Mesenchymal stem cell (in vitro differentiated cells and primary cell): ENCODE data around the gene CLEC20A.

ENCODE experiments used
- DNase-seq: peaks from one replicate; pipeline ENCODE4 v3.0.0-alpha.2; 2013
- H2AFZ ChIP-seq: one replicate; pipeline ENCODE4 v1.6.1; 2013; ENCODE audit warnings: low read depth, mild to moderate bottlenecking, control low read depth, inconsistent platforms, low read length, moderate library complexity
- H2AK5ac ChIP-seq: 2 replicates; pipeline ENCODE4 v1.6.1; 2013; ENCODE audit warnings: low read length, moderate library complexity, mild to moderate bottlenecking, inconsistent platforms; ENCODE audit not compliant: severe bottlenecking
- H2BK120ac ChIP-seq: one replicate; pipeline ENCODE4 v1.6.1; 2013; ENCODE audit warnings: low read depth, mild to moderate bottlenecking, inconsistent platforms, low read length, moderate library complexity
- H2BK12ac ChIP-seq, 2 experiments: one replicate each; pipeline ENCODE4 v1.6.1; 2013; ENCODE audit warnings: inconsistent platforms in 2 of 2, low read length in 2 of 2, mild to moderate bottlenecking in 2 of 2, moderate library complexity in 2 of 2, control low read depth in 1 of 2
- H2BK15ac ChIP-seq: one replicate; pipeline ENCODE4 v1.6.1; 2013; ENCODE audit warnings: mild to moderate bottlenecking, low read depth, inconsistent platforms; ENCODE audit not compliant: poor library complexity, severe bottlenecking
- H2BK5ac ChIP-seq: 2 replicates; pipeline ENCODE4 v1.6.1; 2013; ENCODE audit warnings: low read depth, mild to moderate bottlenecking, low read length, control low read depth, inconsistent platforms; ENCODE audit not compliant: poor library complexity, severe bottlenecking
- H3K14ac ChIP-seq, 2 experiments: one replicate each; pipeline ENCODE4 v1.6.1; 2013; ENCODE audit warnings: inconsistent platforms in 2 of 2, low read length in 2 of 2, control low read depth in 1 of 2, mild to moderate bottlenecking in 1 of 2, moderate library complexity in 1 of 2
- H3K18ac ChIP-seq, 2 experiments: one replicate each; pipeline ENCODE4 v1.6.1; 2013; ENCODE audit warnings: inconsistent platforms in 2 of 2, low read length in 2 of 2, control low read depth in 1 of 2, low read depth in 1 of 2, mild to moderate bottlenecking in 1 of 2
- H3K23ac ChIP-seq, 2 experiments: one replicate each; pipeline ENCODE4 v1.6.1; 2013; ENCODE audit warnings: inconsistent platforms in 2 of 2, low read length in 2 of 2, mild to moderate bottlenecking in 2 of 2, moderate library complexity in 2 of 2, control low read depth in 1 of 2
- H3K27ac ChIP-seq: 2 replicates; pipeline ENCODE4 v1.5.1; 2013; ENCODE audit warnings: mild to moderate bottlenecking, moderate library complexity, low read length, control low read depth, inconsistent platforms; ENCODE audit not compliant: poor library complexity, severe bottlenecking
- H3K27me3 ChIP-seq, 2 experiments: 2 replicates each; pipeline versions ENCODE4 v1.6.1 to v1.7.0; 2013; ENCODE audit warnings: low read length in 2 of 2, mild to moderate bottlenecking in 2 of 2, moderate library complexity in 2 of 2, control low read depth in 1 of 2, inconsistent platforms in 1 of 2; ENCODE audit not compliant: control insufficient read depth in 1 of 2, insufficient read depth in 1 of 2
- H3K36me3 ChIP-seq, 2 experiments: 2 replicates each; pipeline versions ENCODE4 v1.6.1 to v1.7.0; 2013; ENCODE audit warnings: low read length in 2 of 2, control low read depth in 1 of 2, inconsistent platforms in 1 of 2, low read depth in 1 of 2, mild to moderate bottlenecking in 1 of 2; ENCODE audit not compliant: insufficient read depth in 2 of 2, control insufficient read depth in 1 of 2
- H3K4ac ChIP-seq, 2 experiments: one replicate each; pipeline ENCODE4 v1.6.1; 2013; ENCODE audit warnings: inconsistent platforms in 2 of 2, low read length in 2 of 2, mild to moderate bottlenecking in 2 of 2, moderate library complexity in 2 of 2, control low read depth in 1 of 2, low read depth in 1 of 2
- H3K4me1 ChIP-seq: 2 replicates; pipeline ENCODE4 v1.6.1; 2013; ENCODE audit warnings: low read depth, low read length, control low read depth; ENCODE audit not compliant: control insufficient read depth, insufficient read depth
- H3K4me2 ChIP-seq: 2 replicates; pipeline ENCODE4 v1.6.1; 2013; ENCODE audit warnings: low read length, mild to moderate bottlenecking, inconsistent platforms; ENCODE audit not compliant: poor library complexity, severe bottlenecking
- H3K4me3 ChIP-seq, 2 experiments: 2 replicates each; pipeline versions ENCODE4 v1.5.1 to v1.7.0; 2013; ENCODE audit warnings: low read length in 2 of 2, mild to moderate bottlenecking in 2 of 2, control low read depth in 1 of 2, low read depth in 1 of 2; ENCODE audit not compliant: insufficient read depth in 1 of 2
- H3K79me1 ChIP-seq: replicated peaks from 2 replicates; pipeline ENCODE4 v1.6.1; 2013; ENCODE audit warnings: mild to moderate bottlenecking, control low read depth, low read length, inconsistent platforms; ENCODE audit not compliant: poor library complexity, severe bottlenecking
- H3K9ac ChIP-seq: 2 replicates; pipeline ENCODE4 v1.7.0; 2013; ENCODE audit warnings: mild to moderate bottlenecking, low read length, moderate library complexity
- H3K9me3 ChIP-seq: 2 replicates; pipeline ENCODE4 v1.7.0; 2013; ENCODE audit warnings: mild to moderate bottlenecking, low read length; ENCODE audit not compliant: control insufficient read depth
- H4K8ac ChIP-seq: one replicate; pipeline ENCODE4 v1.6.1; 2013; ENCODE audit warnings: inconsistent platforms, mild to moderate bottlenecking, low read length, moderate library complexity
- H4K91ac ChIP-seq: one replicate; pipeline ENCODE4 v1.6.1; 2013; ENCODE audit warnings: mild to moderate bottlenecking, low read length, inconsistent platforms
- WGBS: methylation state at CpG from one replicate; pipeline ENCODE4 v1.1.7; 2013; ENCODE audit warnings: mixed read lengths; 5-methylcytosine and 5-hydroxymethylcytosine counted together

CLEC20A gene

GRCh38 chr1:178536329-178536728 lies 39.6 kb upstream of the CLEC20A start:
- Histone ChIP-seq H3K14ac (no peak overlapping the region), H3K27me3 (no peaks in the 10 kb centered on the region), H3K4me1 (peaks cover 42% of the 10 kb centered on the region), H2BK120ac (no peak overlapping the region), H3K27ac (no peak overlapping the region), H4K91ac (peak overlapping the region; percentile 8), H2BK5ac (no peak overlapping the region), H2AK5ac (peak overlapping the region; percentile 28), H3K9ac (peak overlapping the region; percentile 53), H3K18ac (peak overlapping the region in 1 of 2 experiments; percentile 16), H4K8ac (no peak overlapping the region), H3K4me2 (no peak overlapping the region), H3K9me3 (no peaks in the 10 kb centered on the region), H3K23ac (no peak overlapping the region), H2BK12ac (no peak overlapping the region), H3K4me3 (peak overlapping the region in 1 of 2 experiments; percentile 26), H3K79me1 (no peaks in the 10 kb centered on the region), H3K4ac (no peak overlapping the region), H2AFZ (no peak overlapping the region), H3K36me3 (no peaks in the 10 kb centered on the region), H2BK15ac (no peak overlapping the region)
- DNase-seq: no peak
- WGBS: 94% methylated on average over 5 of the region's 5 CpGs

GRCh38 chr1:178534137-178534868 lies 37.5 kb upstream of the CLEC20A start:
- H3K9me3 ChIP-seq: no peaks in the 10 kb centered on the region
- H2BK120ac ChIP-seq: no peak overlapping the region
- H2AFZ ChIP-seq: no peak overlapping the region
- H3K4ac ChIP-seq: no peak overlapping the region
- H4K91ac ChIP-seq: no peak overlapping the region
- H2BK15ac ChIP-seq: no peak overlapping the region
- H3K23ac ChIP-seq: peak overlapping the region in 1 of 2 experiments; percentile 27
- no peak overlapping the region for H3K4me3 ChIP-seq
- H4K8ac ChIP-seq: no peak overlapping the region
- WGBS: 94% methylated on average over 9 of the region's 9 CpGs
- H3K9ac ChIP-seq: no peak overlapping the region
- no peaks in the 10 kb centered on the region for H3K79me1 ChIP-seq
- no peak for DNase-seq
- no peak overlapping the region for H2BK5ac ChIP-seq
- no peaks in the 10 kb centered on the region for H3K27me3 ChIP-seq
- H3K36me3 ChIP-seq: no peaks in the 10 kb centered on the region
- peaks cover 50% of the 10 kb centered on the region for H3K4me1 ChIP-seq
- H3K4me2 ChIP-seq: no peak overlapping the region
- no peak overlapping the region for H3K14ac ChIP-seq
- H2AK5ac ChIP-seq: no peak overlapping the region
- H3K27ac ChIP-seq: no peak overlapping the region
- H2BK12ac ChIP-seq: peak overlapping the region in 1 of 2 experiments; percentile 26
- H3K18ac ChIP-seq: no peak overlapping the region

- no peak overlapping the region for H3K23ac ChIP-seq
- no peak overlapping the region for H3K9ac ChIP-seq
- H3K4me3 ChIP-seq: no peak overlapping the region
- H2BK120ac ChIP-seq: no peak overlapping the region
- H3K27ac ChIP-seq: no peak overlapping the region
- no peak overlapping the region for H2BK12ac ChIP-seq
- H2AK5ac ChIP-seq: no peak overlapping the region
- no peaks in the 10 kb centered on the region for H3K27me3 ChIP-seq
- no peak overlapping the region for H2BK15ac ChIP-seq
- peaks cover 44% of the 10 kb centered on the region for H3K4me1 ChIP-seq
- no peaks in the 10 kb centered on the region for H3K9me3 ChIP-seq
- no peak overlapping the region for H2BK5ac ChIP-seq
- no peaks in the 10 kb centered on the region for H3K79me1 ChIP-seq
- DNase-seq: no peak
- WGBS: 95% methylated on average over 9 of the region's 9 CpGs
- H3K18ac ChIP-seq: no peak overlapping the region
- H2AFZ ChIP-seq: no peak overlapping the region
- no peak overlapping the region for H3K4ac ChIP-seq
- H3K4me2 ChIP-seq: no peak overlapping the region
- no peak overlapping the region for H4K91ac ChIP-seq
- H3K36me3 ChIP-seq: no peaks in the 10 kb centered on the region
- no peak overlapping the region for H3K14ac ChIP-seq
- H4K8ac ChIP-seq: no peak overlapping the region
Measured at GRCh38 chr1:178533121-178533946, 36.6 kb upstream of the CLEC20A start.

DNA sequence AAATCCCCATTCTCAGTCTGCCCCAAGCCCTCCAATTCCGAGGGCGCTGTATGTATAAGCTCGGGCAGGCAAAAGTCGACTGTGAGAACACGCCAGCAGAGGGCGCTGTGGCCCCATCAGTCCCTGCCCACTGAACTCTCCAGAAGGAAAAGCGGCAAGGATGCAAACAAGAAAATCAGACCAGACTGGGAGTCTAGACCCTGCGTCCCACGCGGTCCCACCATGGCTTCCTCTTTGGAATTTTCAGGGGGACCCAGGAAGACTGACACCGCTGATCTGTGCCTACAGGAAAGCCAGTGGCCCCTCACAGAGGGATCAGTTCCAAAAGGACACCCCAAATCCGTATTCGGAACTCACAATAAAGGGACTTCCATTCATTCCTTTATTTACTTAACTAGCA lies 35.6 kb upstream of the CLEC20A start:
- 2% methylated on average over 11 of the region's 13 CpGs for WGBS
- Histone ChIP-seq H3K27me3 (no peaks in the 10 kb centered on the region), H2BK120ac (no peak overlapping the region), H2BK5ac (no peak overlapping the region), H4K8ac (peak overlapping the region; percentile 66), H3K27ac (no peak overlapping the region), H3K4ac (no peak overlapping the region), H3K36me3 (no peaks in the 10 kb centered on the region), H2BK12ac (peak overlapping the region in 1 of 2 experiments; percentile 75), H4K91ac (peak overlapping the region; percentile 18), H3K23ac (no peak overlapping the region), H3K18ac (no peak overlapping the region), H2AFZ (peak overlapping the region; percentile 49), H3K79me1 (no peaks in the 10 kb centered on the region), H3K4me2 (no peak overlapping the region), H3K4me1 (peaks cover 36% of the 10 kb centered on the region), H3K14ac (no peak overlapping the region), H3K4me3 (no peak overlapping the region), H2BK15ac (no peak overlapping the region), H2AK5ac (no peak overlapping the region), H3K9ac (peak overlapping the region; percentile 54), H3K9me3 (no peaks in the 10 kb centered on the region)
- peak; percentile 78 for DNase-seq
